GM21529 (cell line): Measurements from ENCODE around the gene LNX2.
"Not testable (repeated sequence)": the region's sequence is repeated elsewhere in the genome, so short reads cannot be mapped to it uniquely, and the experiment has no call there.

Source experiments
- ATAC-seq: cut with Tn5 transposase; IDR thresholded peaks from one replicate; pipeline ENCODE4 v1.9.1; 2021; ENCODE audit not compliant: unreplicated experiment

LNX2 gene

GRCh38 chr13:27638001-27638400 is 17.7 kb upstream of the LNX2 start:
- no peak for ATAC-seq

GRCh38 chr13:27637289-27637626 is 16.9 kb upstream of the LNX2 start:
- ATAC-seq = no peak

- ATAC-seq = no peak
Measured at GRCh38 chr13:27636589-27637288, 16.4 kb upstream of the LNX2 start.

- no peak for ATAC-seq
Measured at GRCh38 chr13:27635266-27635665, 14.9 kb upstream of the LNX2 start.

- no peak for ATAC-seq
Measured at GRCh38 chr13:27634791-27635190, 14.5 kb upstream of the LNX2 start.

GRCh38 chr13:27634231-27634630 is 13.9 kb upstream of the LNX2 start:
- ATAC-seq = no peak

GRCh38 chr13:27632648-27633047 is 12.3 kb upstream of the LNX2 start:
- ATAC-seq = no peak

- no peak for ATAC-seq
Measured at GRCh38 chr13:27632214-27632613, 11.9 kb upstream of the LNX2 start.

- ATAC-seq = no peak
Measured at GRCh38 chr13:27631665-27632064, 11.3 kb upstream of the LNX2 start.

GRCh38 chr13:27631156-27631555 is 10.8 kb upstream of the LNX2 start:
- ATAC-seq = no peak

GRCh38 chr13:27628766-27629165 is 8.4 kb upstream of the LNX2 start:
- not testable (repeated sequence) for ATAC-seq

GRCh38 chr13:27628081-27628480 is 7.8 kb upstream of the LNX2 start:
- ATAC-seq = no peak

GRCh38 chr13:27627380-27627779 is 7.1 kb upstream of the LNX2 start:
- ATAC-seq = no peak

- no peak for ATAC-seq
Measured at GRCh38 chr13:27625839-27626238, 5.5 kb upstream of the LNX2 start.

- ATAC-seq = no peak
Measured at GRCh38 chr13:27624071-27624470, 3.7 kb upstream of the LNX2 start.

- ATAC-seq = no peak
Measured at GRCh38 chr13:27622881-27623280, 2.6 kb upstream of the LNX2 start.

- no peak for ATAC-seq
Measured at GRCh38 chr13:27622102-27622820, 1.9 kb upstream of the LNX2 start.

GRCh38 chr13:27621366-27622101 is 1.2 kb upstream of the LNX2 start, which contains the start of gene POLR1D:
Gene POLR1D, plus strand, starts transcription at chr13:27621892. Its CDS starts 92 bp downstream, at chr13:27621984.
- peak; percentile 56 for ATAC-seq

- ATAC-seq = no peak
Measured at GRCh38 chr13:27621116-27621365, 712 bp upstream of the LNX2 start.

GRCh38 chr13:27619728-27620376 is 477 bp downstream of the LNX2 start:
- ATAC-seq = peak; percentile 32

GRCh38 chr13:27619093-27619727 is 1.1 kb downstream of the LNX2 start:
- ATAC-seq = no peak
